ENCODE measurements around the gene NDUFV1.
"Not testable (repeated sequence)": the region's sequence is repeated elsewhere in the genome, so short reads cannot be mapped to it uniquely, and the experiment has no call there.

The NDUFV1 gene

GRCh38 chr11:67657300-67657699 is 50.6 kb downstream of the NDUFV1 start:
- no peak for DNase-seq

- not testable (repeated sequence) for DNase-seq
These were observed 53.0 kb downstream of the NDUFV1 start for GRCh38 chr11:67659651-67660165.

GRCh38 chr11:67660752-67661151 is 54.0 kb downstream of the NDUFV1 start:
- not testable (repeated sequence) for DNase-seq
